ENCODE data around the gene SPAG4. TPM values are rescaled to one million over a fixed set of nuclear protein-coding genes. Genes with fewer than 3 reads are reported as not detected.

SPAG4 gene, protein sequence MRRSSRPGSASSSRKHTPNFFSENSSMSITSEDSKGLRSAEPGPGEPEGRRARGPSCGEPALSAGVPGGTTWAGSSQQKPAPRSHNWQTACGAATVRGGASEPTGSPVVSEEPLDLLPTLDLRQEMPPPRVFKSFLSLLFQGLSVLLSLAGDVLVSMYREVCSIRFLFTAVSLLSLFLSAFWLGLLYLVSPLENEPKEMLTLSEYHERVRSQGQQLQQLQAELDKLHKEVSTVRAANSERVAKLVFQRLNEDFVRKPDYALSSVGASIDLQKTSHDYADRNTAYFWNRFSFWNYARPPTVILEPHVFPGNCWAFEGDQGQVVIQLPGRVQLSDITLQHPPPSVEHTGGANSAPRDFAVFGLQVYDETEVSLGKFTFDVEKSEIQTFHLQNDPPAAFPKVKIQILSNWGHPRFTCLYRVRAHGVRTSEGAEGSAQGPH
- total RNA-seq = 2.1 and 4.6 TPM in 2 replicates

DNA sequence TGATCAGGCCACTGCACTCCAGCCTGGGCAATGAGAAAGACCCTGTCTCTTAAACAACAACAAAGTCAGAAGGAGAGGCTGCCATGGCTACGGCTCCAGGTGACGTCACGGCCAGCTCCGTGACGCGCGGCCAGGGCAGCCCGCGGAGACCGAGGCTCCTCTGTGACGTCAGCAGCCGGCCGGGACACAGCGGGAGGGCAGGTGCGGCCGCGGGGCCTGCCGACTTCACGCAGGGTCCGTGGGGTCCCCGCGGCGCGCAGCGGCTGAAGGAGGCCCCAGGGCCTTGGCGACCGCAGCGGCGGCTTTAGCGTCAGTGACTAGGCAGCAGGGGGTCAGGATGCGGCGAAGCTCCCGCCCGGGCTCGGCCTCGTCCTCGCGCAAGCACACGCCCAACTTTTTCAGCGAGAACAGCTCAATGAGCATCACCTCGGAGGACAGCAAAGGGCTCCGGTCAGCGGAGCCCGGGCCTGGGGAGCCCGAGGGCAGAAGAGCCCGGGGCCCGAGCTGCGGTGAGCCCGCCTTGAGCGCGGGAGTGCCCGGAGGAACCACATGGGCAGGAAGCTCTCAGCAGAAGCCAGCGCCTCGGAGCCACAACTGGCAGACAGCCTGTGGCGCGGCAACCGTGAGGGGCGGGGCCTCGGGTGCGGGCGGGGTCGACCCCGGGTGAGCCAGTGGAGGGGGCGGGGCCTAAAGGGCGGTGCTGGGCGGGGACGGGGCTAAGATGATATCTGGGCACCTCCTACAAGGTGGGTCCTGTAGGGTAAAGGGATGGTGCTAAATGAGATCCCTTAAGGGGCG is at the start of gene SPAG4:
Gene SPAG4, plus strand, starts transcription at position 163 of the 798 bp plus-strand sequence. Its CDS starts 175 bp downstream, at position 338.

DNA sequence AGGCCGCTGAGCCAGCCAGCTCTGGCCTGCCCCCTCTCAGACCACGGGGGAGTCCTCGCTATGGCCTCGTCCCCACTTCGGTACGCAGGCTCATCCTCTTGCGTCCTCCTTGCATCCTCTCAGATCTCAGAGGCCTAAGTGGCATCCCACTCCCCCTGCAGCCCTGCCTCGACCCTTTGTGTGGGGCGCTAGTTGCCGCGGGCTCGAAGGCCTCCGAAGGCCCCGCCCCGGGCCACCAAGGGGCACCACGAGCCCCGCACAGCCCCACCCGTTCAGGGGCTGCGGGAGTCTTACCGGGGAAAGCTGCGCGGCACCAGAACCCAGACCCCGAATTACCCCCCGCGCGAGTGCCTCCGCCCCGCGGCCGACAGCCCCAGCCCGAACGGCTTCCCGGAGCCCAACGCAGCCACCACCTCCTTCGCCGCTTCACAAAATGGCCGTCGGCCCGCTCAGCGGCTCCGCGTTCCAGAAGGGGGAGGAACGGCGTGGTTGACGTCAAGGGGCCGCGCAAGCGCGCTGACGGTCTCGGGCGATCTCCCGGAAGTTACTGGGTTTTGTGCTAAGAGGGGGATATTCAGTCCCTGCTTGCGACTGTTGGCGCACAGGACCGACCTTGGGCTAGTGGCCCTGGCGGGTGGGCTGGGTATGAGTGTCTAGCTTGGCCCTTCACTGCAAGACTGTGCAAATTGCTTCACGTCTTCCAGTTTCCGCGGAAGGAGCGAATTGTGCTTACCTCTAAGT is 49.0 kb downstream of the SPAG4 start, which contains the start of the genes CPNE1 and RBM12:
Gene CPNE1, minus strand, starts transcription at position 435 of the 741 bp plus-strand sequence. CDS start 31,977 bp downstream, outside the sequence.
Gene RBM12, minus strand, starts transcription at position 435 of the 741 bp plus-strand sequence. CDS start 9,578 bp downstream, outside the sequence.

Small RNAs within 50 kb of the gene (small RNA-seq; reads per million reads assigned to genes)
- not detected for gene RNU6-759P
- gene RPL37P1 = not detected

Other genes with a start within 250 kb of the SPAG4 start
- gene UQCC1, start 203.9 kb upstream of the SPAG4 start, total RNA-seq = 21.1 and 33.4 TPM in 2 replicates
- gene GDF5, start 177.6 kb upstream of the SPAG4 start, total RNA-seq = 39.0 and 61.7 TPM in 2 replicates
- gene CEP250, start 160.2 kb upstream of the SPAG4 start, total RNA-seq = 24.2 and 35.7 TPM in 2 replicates
- not detected in 2 replicates for gene C20orf173, start 86.2 kb upstream of the SPAG4 start, total RNA-seq
- gene ERGIC3, start 73.8 kb upstream of the SPAG4 start, total RNA-seq = 282 and 421 TPM in 2 replicates
- 131 and 200 TPM in 2 replicates for gene CPNE1, start 49.1 kb downstream of the SPAG4 start, total RNA-seq
- 58.7 and 70.9 TPM in 2 replicates for gene RBM12, start 49.1 kb downstream of the SPAG4 start, total RNA-seq
- gene NFS1, start 83.5 kb downstream of the SPAG4 start, total RNA-seq = 20.3 and 24.0 TPM in 2 replicates
- 79.3 and 126 TPM in 2 replicates for gene ROMO1, start 83.6 kb downstream of the SPAG4 start, total RNA-seq
- gene RBM39, start 126.4 kb downstream of the SPAG4 start, total RNA-seq = 197 and 296 TPM in 2 replicates
- gene PHF20, start 156.2 kb downstream of the SPAG4 start, total RNA-seq = 37.3 and 37.8 TPM in 2 replicates

Data from hair follicle dermal papilla cell (primary cell).